Measurements from ENCODE around the gene GRIA4.
A peak's percentile ranks its signal among the peaks of the same experiment; 100 is the strongest.
"Not testable (repeated sequence)": the region's sequence is repeated elsewhere in the genome, so short reads cannot be mapped to it uniquely, and the experiment has no call there.

The GRIA4 gene

DNA sequence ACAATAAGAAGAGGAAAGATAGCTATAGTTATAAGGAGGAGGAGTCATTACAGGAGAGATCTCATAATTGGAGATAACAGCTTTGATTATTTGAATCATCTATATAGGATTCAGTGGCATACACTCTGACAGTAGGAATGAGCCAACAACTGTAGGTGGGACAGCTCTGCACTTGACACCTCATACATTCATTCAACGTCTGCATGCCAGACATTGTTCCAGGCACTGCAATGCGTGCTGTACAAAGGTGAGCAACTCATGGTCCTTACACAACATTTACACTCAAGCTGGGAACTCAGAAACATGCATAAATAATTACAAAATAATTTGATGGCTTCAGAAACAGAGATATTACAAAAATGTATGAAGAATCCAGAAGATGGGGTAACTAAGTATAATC lies 257.9 kb downstream of the GRIA4 start:
- DNase-seq = no peak

- no peak for DNase-seq
Measured at GRCh38 chr11:105868762-105869285, 259.0 kb downstream of the GRIA4 start.

GRCh38 chr11:105870516-105871113 lies 260.7 kb downstream of the GRIA4 start:
- DNase-seq = no peak

- no peak for DNase-seq
Measured at GRCh38 chr11:105878510-105878909, 268.6 kb downstream of the GRIA4 start.

GRCh38 chr11:105878927-105879326 lies 269.1 kb downstream of the GRIA4 start:
- DNase-seq = not testable (repeated sequence)

GRCh38 chr11:105881027-105881426 lies 271.2 kb downstream of the GRIA4 start:
- DNase-seq = no peak

DNA sequence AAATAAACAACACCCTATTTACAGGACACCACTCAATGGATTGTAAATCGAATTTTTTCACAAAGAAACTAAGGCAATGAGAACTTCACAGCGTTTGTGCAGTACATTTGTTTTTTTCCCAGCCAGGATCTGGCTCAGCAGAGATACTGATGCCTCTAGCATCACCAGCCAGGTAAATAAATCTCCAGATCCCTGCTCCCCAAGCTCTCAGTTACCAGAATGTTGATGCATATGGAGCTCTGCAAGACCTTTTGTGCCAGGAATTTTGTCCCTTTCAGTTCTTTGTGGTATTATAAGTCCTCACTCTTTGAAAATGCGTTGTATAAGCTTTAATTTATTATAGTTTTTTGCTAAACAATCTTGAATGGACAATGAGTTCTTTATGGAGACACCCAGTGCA lies 274.6 kb downstream of the GRIA4 start:
- no peak for DNase-seq

- DNase-seq = no peak
Measured at GRCh38 chr11:105891685-105892084, 281.8 kb downstream of the GRIA4 start.

GRCh38 chr11:105897161-105897560 lies 287.3 kb downstream of the GRIA4 start:
- no peak for DNase-seq

- DNase-seq = no peak
Measured at GRCh38 chr11:105899772-105900171, 289.9 kb downstream of the GRIA4 start.

DNA sequence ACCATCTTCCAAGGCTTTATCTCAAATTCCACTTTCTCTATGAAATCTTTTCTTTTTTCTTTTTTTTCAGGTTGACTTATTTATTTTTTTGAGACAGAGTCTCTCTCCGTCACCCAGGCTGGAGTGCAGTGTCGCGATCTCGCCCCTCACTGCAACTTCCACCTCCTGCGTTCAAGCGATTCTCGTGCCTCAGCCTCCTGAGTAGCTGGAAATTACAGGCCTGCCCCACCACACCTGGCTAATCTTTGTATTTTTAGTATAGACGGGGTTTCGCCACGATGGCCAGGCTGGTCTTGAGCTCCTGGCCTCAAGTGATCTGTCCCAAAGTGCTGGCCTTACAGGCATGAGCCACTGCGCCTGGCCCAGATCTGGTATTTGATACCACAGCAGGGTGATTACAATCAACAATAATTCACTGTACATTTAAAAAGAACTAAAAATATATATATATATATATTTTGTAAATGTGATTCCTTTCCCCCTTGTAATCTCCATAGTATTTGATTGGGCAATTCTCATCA lies 290.7 kb downstream of the GRIA4 start:
- no peak for DNase-seq

- DNase-seq = no peak
Measured at GRCh38 chr11:105903113-105903512, 293.2 kb downstream of the GRIA4 start.

DNA sequence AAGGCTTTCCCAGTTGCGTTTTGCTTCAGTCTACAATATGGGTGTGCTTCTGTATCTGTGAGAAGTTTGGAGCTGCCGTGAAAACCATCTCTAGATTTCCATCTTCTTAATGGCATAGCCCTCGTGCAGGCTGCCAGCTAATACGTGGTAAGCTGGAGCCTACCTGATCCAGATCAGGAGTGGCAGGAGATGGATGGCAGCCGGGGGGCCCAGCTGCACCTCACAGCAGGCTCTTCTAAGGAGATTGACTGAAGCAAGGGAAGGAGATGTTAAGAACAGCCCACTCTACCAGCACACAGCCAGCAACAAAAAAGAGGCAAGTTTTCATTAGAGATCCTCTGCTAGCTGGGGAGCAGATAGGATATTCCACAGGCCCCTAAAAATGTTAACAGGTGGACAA lies 296.6 kb downstream of the GRIA4 start:
- no peak for DNase-seq

GRCh38 chr11:105907319-105907718 lies 297.4 kb downstream of the GRIA4 start:
- DNase-seq = no peak

- DNase-seq = no peak
Measured at GRCh38 chr11:105910095-105910715, 300.3 kb downstream of the GRIA4 start.

DNA sequence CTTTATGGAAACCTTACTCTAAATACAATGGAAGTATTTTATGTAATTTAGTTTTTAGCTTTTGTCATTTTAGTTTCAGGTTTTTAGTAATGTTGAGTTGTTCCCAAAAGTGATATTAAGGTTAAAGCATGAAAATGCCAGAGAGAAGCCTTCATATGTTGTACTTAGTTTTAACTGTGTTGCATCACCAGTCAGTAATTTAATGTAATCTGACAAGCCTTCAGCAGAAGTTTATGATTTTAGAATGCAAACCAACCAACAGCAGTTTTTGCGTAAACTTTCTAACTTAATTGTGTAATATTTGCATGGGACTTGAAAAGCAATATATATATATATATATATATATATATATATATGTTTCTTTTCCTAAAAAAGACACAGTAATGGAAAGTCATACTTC lies 301.6 kb downstream of the GRIA4 start:
- DNase-seq = no peak

DNA sequence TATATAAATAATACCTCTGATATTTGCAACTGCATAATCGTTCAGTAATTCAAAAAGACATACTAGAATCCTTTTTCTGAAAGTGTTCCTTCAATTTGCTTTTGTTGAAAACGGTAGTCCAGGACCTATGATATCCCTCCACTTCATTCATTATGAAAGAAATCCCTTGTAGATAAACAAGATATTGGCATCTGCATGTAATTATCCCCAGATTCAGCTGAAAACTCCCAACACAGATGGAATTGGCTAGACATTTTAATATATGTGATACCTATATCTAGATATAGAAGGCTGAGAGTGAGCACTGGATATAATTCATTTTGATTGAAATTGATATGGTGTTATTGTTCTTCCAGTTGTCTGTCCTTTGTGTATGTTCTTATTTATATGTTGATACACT lies 302.8 kb downstream of the GRIA4 start:
- no peak for DNase-seq

GRCh38 chr11:105915021-105915420 lies 305.1 kb downstream of the GRIA4 start:
- no peak for DNase-seq

- no peak for DNase-seq
Measured at GRCh38 chr11:105918039-105918438, 308.2 kb downstream of the GRIA4 start.

- no peak for DNase-seq
Measured at GRCh38 chr11:105918600-105918999, 308.7 kb downstream of the GRIA4 start.

GRCh38 chr11:105923252-105923651 lies 313.4 kb downstream of the GRIA4 start:
- no peak for DNase-seq

GRCh38 chr11:105923807-105924206 lies 313.9 kb downstream of the GRIA4 start:
- peak; percentile 42 for DNase-seq

DNA sequence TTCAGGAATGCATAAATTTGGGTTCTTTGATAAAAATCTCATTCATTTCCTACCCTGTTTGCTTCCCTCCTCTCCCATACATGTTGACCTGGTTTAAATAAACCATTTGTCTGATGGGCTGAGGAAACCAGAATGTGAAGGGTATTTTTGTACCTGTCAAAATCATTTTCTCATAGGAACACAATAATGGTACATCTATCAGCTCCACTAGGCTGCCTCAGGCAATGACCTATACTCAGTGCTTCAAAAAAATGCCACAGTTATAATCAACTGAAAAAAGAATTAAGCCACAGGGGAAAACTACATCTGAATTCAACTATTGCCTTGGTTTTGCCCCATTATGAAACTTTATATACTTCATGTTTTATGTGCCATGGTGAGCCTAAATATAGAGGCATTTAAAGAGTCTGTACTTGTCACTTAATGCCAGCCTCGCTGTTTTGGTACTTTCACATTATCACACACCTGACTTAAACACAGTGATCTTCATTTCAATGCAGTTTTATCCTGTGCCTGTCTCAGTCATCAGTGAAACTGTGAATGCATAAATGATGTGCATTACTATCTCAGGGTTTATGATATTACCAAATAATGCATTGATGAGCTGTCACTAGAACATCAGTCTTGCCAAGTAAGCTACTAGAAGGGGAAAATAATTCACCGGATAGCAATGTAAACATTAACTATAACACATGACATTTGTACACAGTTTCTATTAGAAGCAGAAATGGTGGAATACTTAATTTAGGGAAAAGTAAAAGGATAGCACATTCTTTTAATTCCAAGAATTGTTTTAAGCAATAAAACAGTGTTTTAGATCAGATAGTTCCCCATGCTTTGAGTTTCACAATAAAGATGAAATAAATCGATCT lies 319.4 kb downstream of the GRIA4 start:
- no peak for DNase-seq

DNA sequence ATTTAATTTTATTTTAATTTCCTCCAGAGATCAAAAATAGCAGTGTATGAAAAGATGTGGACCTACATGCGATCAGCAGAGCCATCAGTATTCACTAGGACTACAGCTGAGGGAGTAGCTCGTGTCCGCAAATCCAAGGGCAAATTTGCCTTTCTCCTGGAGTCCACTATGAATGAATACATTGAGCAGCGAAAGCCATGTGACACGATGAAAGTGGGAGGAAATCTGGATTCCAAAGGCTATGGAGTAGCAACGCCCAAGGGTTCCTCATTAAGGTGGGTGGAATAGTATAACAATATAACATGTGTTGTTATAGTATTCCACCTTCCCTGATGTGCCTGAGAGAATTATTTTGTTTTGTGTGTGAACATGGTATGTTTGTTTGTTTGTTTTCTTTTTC lies 323.8 kb downstream of the GRIA4 start:
- DNase-seq = no peak
